Measurements from ENCODE around the gene ETV5.

ETV5 gene

GRCh38 chr3:186108941-186109865, at the start of gene ETV5:
ETV5 (minus strand) TSS chr3:186109089; CDS start chr3:186105868, 3,221 bp downstream.
- DNase-seq: peak; percentile 82 to 85

- no peak for DNase-seq
Observed at GRCh38 chr3:186154641-186155040, 45.8 kb upstream of the ETV5 start.

- DNase-seq: no peak
Observed at GRCh38 chr3:186152889-186153292, 44.0 kb upstream of the ETV5 start.

- DNase-seq: no peak
Observed at GRCh38 chr3:186152361-186152798, 43.5 kb upstream of the ETV5 start.

- DNase-seq: no peak
Observed at GRCh38 chr3:186151077-186151971, 42.4 kb upstream of the ETV5 start.

GRCh38 chr3:186150041-186150830, 41.3 kb upstream of the ETV5 start:
- DNase-seq: no peak

- no peak for DNase-seq
Observed at GRCh38 chr3:186149319-186149960, 40.6 kb upstream of the ETV5 start.

- DNase-seq: no peak
Observed at GRCh38 chr3:186144257-186144656, 35.4 kb upstream of the ETV5 start.

GRCh38 chr3:186143250-186143649, 34.4 kb upstream of the ETV5 start:
- no peak for DNase-seq

- DNase-seq: no peak
Observed at GRCh38 chr3:186142393-186142932, 33.6 kb upstream of the ETV5 start.

- DNase-seq: no peak
Observed at GRCh38 chr3:186141790-186142189, 32.9 kb upstream of the ETV5 start.

- DNase-seq: no peak
Observed at GRCh38 chr3:186138272-186138981, 29.5 kb upstream of the ETV5 start.

GRCh38 chr3:186137051-186137685, 28.3 kb upstream of the ETV5 start:
- DNase-seq: no peak

GRCh38 chr3:186133980-186134379, 25.1 kb upstream of the ETV5 start:
- no peak for DNase-seq

- DNase-seq: no peak
Observed at GRCh38 chr3:186132487-186132886, 23.6 kb upstream of the ETV5 start.

GRCh38 chr3:186129206-186129605, 20.3 kb upstream of the ETV5 start:
- no peak for DNase-seq

- DNase-seq: no peak
Observed at GRCh38 chr3:186128158-186128557, 19.3 kb upstream of the ETV5 start.

- no peak for DNase-seq
Observed at GRCh38 chr3:186127463-186127862, 18.6 kb upstream of the ETV5 start.

- DNase-seq: no peak
Observed at GRCh38 chr3:186125118-186125517, 16.2 kb upstream of the ETV5 start.

GRCh38 chr3:186124592-186124991, 15.7 kb upstream of the ETV5 start:
- DNase-seq: no peak

- no peak for DNase-seq
Observed at GRCh38 chr3:186123012-186123411, 14.1 kb upstream of the ETV5 start.
